Prostate gland (tissue), 2 donors: ENCODE measurements around the gene TLE5. TPM values are rescaled to one million over a fixed set of nuclear protein-coding genes. Genes with fewer than 3 reads are reported as not detected.

Source experiments
- DNase-seq: peaks from one replicate; pipeline ENCODE4 v3.0.0-alpha.2; 2019; ENCODE audit warnings: low spot score
- H3K27ac ChIP-seq, 2 donors: fragments of 200-600 bp; sonication (generic); 2 replicates each; pipeline ENCODE4 v1.5.1; 2017 to 2019
- H3K27me3 ChIP-seq: fragments of 200-600 bp; sonication (generic); replicated peaks from 2 replicates; pipeline ENCODE4 v1.5.1; 2019; ENCODE audit not compliant: insufficient read depth
- H3K36me3 ChIP-seq, 2 donors: fragments of 200-600 bp; sonication (generic); 1 replicate in 1 of 2; 2 replicates in 1 of 2; pipeline versions ENCODE4 v1.5.1 to v1.8.1; 2017 to 2019
- H3K4me1 ChIP-seq: fragments of 200-600 bp; sonication (generic); replicated peaks from 2 replicates; pipeline ENCODE4 v1.5.1; 2019
- H3K4me3 ChIP-seq, 2 donors: fragments of 200-600 bp; sonication (generic); 2 replicates each; pipeline ENCODE4 v1.5.1; 2017 to 2019
- H3K9me3 ChIP-seq: fragments of 200-600 bp; sonication (generic); 2 replicates; pipeline ENCODE4 v1.5.1; 2017
- CTCF ChIP-seq, 4 experiments: fragments of 200-600 bp in 2 of 4; fragments of 450-650 bp in 2 of 4; sonication (generic) in 2 of 4; IDR thresholded peaks; 1 replicate in 3 of 4; 2 replicates in 1 of 4; pipeline ENCODE4 v1.5.1; 2016 to 2019; ENCODE audit warnings: antibody characterized with exemption in 4 of 4, mild to moderate bottlenecking in 2 of 4, moderate library complexity in 2 of 4
- POLR2A ChIP-seq: fragments of 450-650 bp; IDR thresholded peaks from one replicate; pipeline ENCODE4 v1.6.1; 2016; ENCODE audit warnings: antibody characterized with exemption, mild to moderate bottlenecking
- POLR2AphosphoS5 ChIP-seq: sonication (generic); formaldehyde crosslinking; IDR thresholded peaks from one replicate; pipeline ENCODE4 v1.6.1; 2017; ENCODE audit warnings: antibody characterized with exemption
- WGBS: methylation state at CpG from one replicate; pipeline ENCODE4 v1.1.5; 2018; 5-methylcytosine and 5-hydroxymethylcytosine counted together
- intact Hi-C: fragments of 100-400 bp; cut with DNase I; formaldehyde crosslinking; loops from one replicate; pipeline ENCODE4 v1.14.2; 2022
- total RNA-seq, 2 donors: library from RNA; depleted of rRNA; stranded (reverse); fragments of >200 nt; gene quantifications; one replicate each; pipeline ENCODE4 v1.1.0, GENCODE V29; 2016

TLE5 gene
- total RNA-seq, 2 donors from 2014 or later: 546 to 767 TPM

- intact Hi-C loops: no loop called here
- Histone ChIP-seq H3K27me3 (no peaks in the 10 kb centered on the region), H3K4me3 (no peak overlapping the region), H3K9me3 (no peaks in the 10 kb centered on the region), H3K36me3 (no peaks in the 10 kb centered on the region), H3K27ac (no peak overlapping the region), H3K4me1 (peaks cover 2% of the 10 kb centered on the region)
- no peak for DNase-seq
- 71% methylated on average over 20 of the region's 21 CpGs for WGBS
- no peak for TF ChIP-seq POLR2A
- TF ChIP-seq POLR2AphosphoS5: no peak
- TF ChIP-seq CTCF (IDR thresholded peaks at IDR 0.05): no peak
Measured at GRCh38 chr19:3068071-3068470, 5.8 kb upstream of the TLE5 start.

- Histone ChIP-seq H3K9me3 (no peaks in the 10 kb centered on the region), H3K4me1 (peaks cover 5% of the 10 kb centered on the region), H3K36me3 (no peaks in the 10 kb centered on the region), H3K27me3 (no peaks in the 10 kb centered on the region), H3K27ac (no peak overlapping the region), H3K4me3 (no peak overlapping the region)
- no peak for DNase-seq
- TF ChIP-seq CTCF (IDR thresholded peaks at IDR 0.05): no peak
- no peak for TF ChIP-seq POLR2A
- no peak for TF ChIP-seq POLR2AphosphoS5
- intact Hi-C loops: no loop called here
- WGBS: 86% methylated on average over 9 of the region's 9 CpGs
Measured at GRCh38 chr19:3067563-3067962, 5.3 kb upstream of the TLE5 start.

- no peak overlapping the region for H3K4me3 ChIP-seq
- no peak for DNase-seq
- no peak overlapping the region for H3K27ac ChIP-seq
- no peaks in the 10 kb centered on the region for H3K9me3 ChIP-seq
- intact Hi-C loops: no loop called here
- 90% methylated on average over 16 of the region's 16 CpGs for WGBS
- H3K27me3 ChIP-seq: no peaks in the 10 kb centered on the region
- TF ChIP-seq POLR2A (no peak), POLR2AphosphoS5 (no peak), CTCF (IDR thresholded peaks at IDR 0.05) (no peak)
- no peaks in the 10 kb centered on the region for H3K36me3 ChIP-seq
- peaks cover 5% of the 10 kb centered on the region for H3K4me1 ChIP-seq
Measured at GRCh38 chr19:3066482-3067049, 4.3 kb upstream of the TLE5 start.

GRCh38 chr19:3065675-3066357, 3.5 kb upstream of the TLE5 start:
- no peak for DNase-seq
- no peaks in the 10 kb centered on the region for H3K27me3 ChIP-seq
- no peaks in the 10 kb centered on the region for H3K9me3 ChIP-seq
- intact Hi-C loops: no loop called here
- WGBS: 52% methylated on average over 15 of the region's 15 CpGs
- H3K4me1 ChIP-seq: peaks cover 5% of the 10 kb centered on the region
- no peak overlapping the region for H3K27ac ChIP-seq
- TF ChIP-seq POLR2A (no peak), CTCF (IDR thresholded peaks at IDR 0.05) (no peak), POLR2AphosphoS5 (no peak)
- no peak overlapping the region for H3K4me3 ChIP-seq
- H3K36me3 ChIP-seq: no peaks in the 10 kb centered on the region

- Histone ChIP-seq H3K36me3 (peaks cover 0 to 4% of the 10 kb centered on the region in 2 donors), H3K4me1 (peaks cover 5% of the 10 kb centered on the region), H3K27me3 (no peaks in the 10 kb centered on the region), H3K9me3 (no peaks in the 10 kb centered on the region), H3K27ac (no peak overlapping the region), H3K4me3 (no peak overlapping the region)
- intact Hi-C loops: loop anchor here (5.0 kb wide), 1 partner anchor 87 kb away; the partner anchor contains the start of gene TLE6
- TF ChIP-seq CTCF (IDR thresholded peaks at IDR 0.05) (no peak), POLR2AphosphoS5 (no peak), POLR2A (no peak)
- no peak for DNase-seq
- whole genome bisulfite sequencing: 95% methylated on average over 7 of the region's 7 CpGs
Measured at GRCh38 chr19:3064011-3064330, 1.7 kb upstream of the TLE5 start.
